Activated T-helper 17 cell treated with anti-CD3 and anti-CD28 coated beads, Interleukin-2, amount 50 U/mL, for 72 hours (primary cell): ENCODE results near the gene PARD3B. TPM values are rescaled to one million over a fixed set of nuclear protein-coding genes. Genes with fewer than 3 reads are reported as not detected.
"Not testable (repeated sequence)": the region's sequence is repeated elsewhere in the genome, so short reads cannot be mapped to it uniquely, and the experiment has no call there.

Source experiments
- ATAC-seq: fragments of 150-1000 bp; cut with Tn5 transposase; replicated peaks from 2 replicates; pipeline ENCODE4 v1.10.0; 2021; ENCODE audit warnings: mild to moderate bottlenecking, moderate library complexity
- H3K27ac Mint-ChIP-seq: one replicate; pipeline ENCODE4 v1.8.0; 2022; ENCODE audit warnings: mixed read lengths
- H3K27me3 Mint-ChIP-seq: one replicate; pipeline ENCODE4 v1.8.0; 2022; ENCODE audit warnings: mixed read lengths
- H3K36me3 Mint-ChIP-seq: one replicate; pipeline ENCODE4 v1.8.0; 2022; ENCODE audit warnings: low read depth, mild to moderate bottlenecking, mixed read lengths
- H3K4me1 Mint-ChIP-seq: one replicate; pipeline ENCODE4 v1.8.0; 2022; ENCODE audit warnings: mixed read lengths
- H3K4me3 Mint-ChIP-seq: one replicate; pipeline ENCODE4 v1.8.0; 2022; ENCODE audit warnings: mild to moderate bottlenecking, mixed read lengths
- H3K9me3 Mint-ChIP-seq: one replicate; pipeline ENCODE4 v1.8.0; 2022; ENCODE audit warnings: mixed read lengths
- total RNA-seq, 2 donors: library from RNA; stranded (reverse); gene quantifications; one replicate each; pipeline ENCODE4 v1.2.3, GENCODE V29; 2022

The PARD3B gene
- total RNA-seq, 2 donors from 2014 or later: 0.29 to 1.5 TPM

- no peaks in the 10 kb centered on the region for H3K9me3 Mint-ChIP-seq
- ATAC-seq: no peak
- H3K36me3 Mint-ChIP-seq: no peaks in the 10 kb centered on the region
- H3K27ac Mint-ChIP-seq: no peak overlapping the region
- peaks cover 3% of the 10 kb centered on the region for H3K27me3 Mint-ChIP-seq
- no peaks in the 10 kb centered on the region for H3K4me1 Mint-ChIP-seq
- H3K4me3 Mint-ChIP-seq: no peak overlapping the region
Observed at GRCh38 chr2:205198140-205198525, 652.9 kb downstream of the PARD3B start.

GRCh38 chr2:205199165-205199850 is 654.0 kb downstream of the PARD3B start:
- no peaks in the 10 kb centered on the region for H3K4me1 Mint-ChIP-seq
- peaks cover 3% of the 10 kb centered on the region for H3K27me3 Mint-ChIP-seq
- H3K36me3 Mint-ChIP-seq: no peaks in the 10 kb centered on the region
- no peaks in the 10 kb centered on the region for H3K9me3 Mint-ChIP-seq
- H3K4me3 Mint-ChIP-seq: no peak overlapping the region
- ATAC-seq: no peak
- H3K27ac Mint-ChIP-seq: no peak overlapping the region

DNA sequence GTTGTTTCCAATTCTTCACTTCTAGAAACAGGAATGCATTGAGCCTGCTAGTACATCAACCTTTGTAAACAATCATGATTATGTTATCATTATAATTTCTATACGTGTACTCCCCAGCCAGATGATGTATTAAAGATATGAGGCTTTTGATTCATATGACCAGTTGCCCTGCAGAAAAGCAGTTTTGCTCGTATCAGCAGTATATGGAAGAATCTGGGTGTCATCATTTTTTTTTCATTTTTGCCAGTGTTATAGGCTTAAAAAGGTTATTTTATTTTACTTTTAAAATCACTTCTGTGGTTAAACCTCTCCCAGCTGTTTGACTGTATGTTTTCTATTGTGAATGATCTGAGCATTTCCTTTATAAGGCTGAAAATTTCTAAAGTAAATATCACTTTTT is 665.2 kb downstream of the PARD3B start:
- Mint-ChIP-seq H3K36me3 (no peaks in the 10 kb centered on the region), H3K4me3 (no peak overlapping the region)
- ATAC-seq: no peak

DNA sequence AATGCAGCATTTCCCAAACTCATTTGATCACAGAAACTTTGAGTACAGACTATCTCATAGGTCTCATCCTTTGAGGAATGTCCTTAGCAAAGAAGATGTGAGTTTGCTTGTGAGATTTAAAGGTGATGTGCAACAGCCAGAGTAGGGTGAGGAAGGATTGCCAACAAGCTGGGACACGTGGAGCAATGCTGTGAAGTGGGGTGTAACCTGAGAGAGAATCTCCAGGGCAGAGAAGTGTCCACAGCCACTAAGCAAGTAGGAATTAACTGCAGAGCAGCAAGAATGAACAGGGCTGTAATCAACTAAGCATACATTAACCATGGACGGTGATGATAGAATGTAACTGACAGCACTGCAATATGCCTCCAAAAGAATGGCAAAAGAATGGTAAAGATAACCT is 667.1 kb downstream of the PARD3B start:
- Mint-ChIP-seq H3K27me3 (no peaks in the 10 kb centered on the region), H3K4me3 (no peak overlapping the region), H3K36me3 (no peaks in the 10 kb centered on the region), H3K9me3 (no peaks in the 10 kb centered on the region), H3K4me1 (no peaks in the 10 kb centered on the region), H3K27ac (no peak overlapping the region)
- ATAC-seq: no peak

More for the DNA sequence above, 665.2 kb downstream of the PARD3B start:
- Mint-ChIP-seq H3K27ac (no peak overlapping the region), H3K4me1 (no peaks in the 10 kb centered on the region), H3K9me3 (no peaks in the 10 kb centered on the region), H3K27me3 (no peaks in the 10 kb centered on the region)

GRCh38 chr2:205216092-205216491 is 670.8 kb downstream of the PARD3B start:
- Mint-ChIP-seq H3K4me1 (no peaks in the 10 kb centered on the region), H3K27ac (no peak overlapping the region), H3K4me3 (no peak overlapping the region), H3K27me3 (no peaks in the 10 kb centered on the region), H3K9me3 (no peaks in the 10 kb centered on the region), H3K36me3 (no peaks in the 10 kb centered on the region)
- ATAC-seq: no peak

DNA sequence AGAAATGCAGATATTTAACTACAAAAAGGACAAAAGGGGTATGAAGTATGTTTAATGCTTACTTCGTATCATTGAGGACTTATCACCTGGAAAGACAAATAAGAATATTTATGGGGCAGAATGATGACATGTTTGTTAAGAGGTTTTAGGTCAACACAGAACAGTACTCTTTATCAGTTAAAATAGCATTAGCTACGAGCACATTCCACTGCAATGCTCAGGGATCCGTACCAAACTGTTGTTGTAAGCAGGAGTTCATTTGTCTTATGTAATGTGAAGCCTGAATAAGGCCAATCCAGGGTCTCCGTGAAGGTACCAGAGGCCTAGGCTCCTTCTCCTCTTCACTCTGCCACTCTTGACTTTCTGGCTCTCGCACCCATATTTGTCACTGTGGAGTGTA is 671.3 kb downstream of the PARD3B start:
- H3K4me3 Mint-ChIP-seq: no peak overlapping the region
- no peak for ATAC-seq
- no peak overlapping the region for H3K27ac Mint-ChIP-seq
- no peaks in the 10 kb centered on the region for H3K36me3 Mint-ChIP-seq
- H3K4me1 Mint-ChIP-seq: no peaks in the 10 kb centered on the region
- no peaks in the 10 kb centered on the region for H3K9me3 Mint-ChIP-seq
- no peaks in the 10 kb centered on the region for H3K27me3 Mint-ChIP-seq

GRCh38 chr2:205217004-205217403 is 671.7 kb downstream of the PARD3B start:
- H3K4me1 Mint-ChIP-seq: no peaks in the 10 kb centered on the region
- H3K27me3 Mint-ChIP-seq: no peaks in the 10 kb centered on the region
- no peak for ATAC-seq
- H3K9me3 Mint-ChIP-seq: no peaks in the 10 kb centered on the region
- no peaks in the 10 kb centered on the region for H3K36me3 Mint-ChIP-seq
- no peak overlapping the region for H3K4me3 Mint-ChIP-seq
- H3K27ac Mint-ChIP-seq: no peak overlapping the region

- no peak for ATAC-seq
- Mint-ChIP-seq H3K36me3 (no peaks in the 10 kb centered on the region), H3K27ac (no peak overlapping the region), H3K27me3 (no peaks in the 10 kb centered on the region), H3K4me3 (no peak overlapping the region), H3K4me1 (no peaks in the 10 kb centered on the region), H3K9me3 (no peaks in the 10 kb centered on the region)
Observed at GRCh38 chr2:205218056-205218455, 672.8 kb downstream of the PARD3B start.

- not testable (repeated sequence) for H3K27me3 Mint-ChIP-seq, H3K9me3 Mint-ChIP-seq, H3K27ac Mint-ChIP-seq, H3K36me3 Mint-ChIP-seq, H3K4me3 Mint-ChIP-seq, H3K4me1 Mint-ChIP-seq, ATAC-seq
Observed at GRCh38 chr2:205218816-205219215, 673.5 kb downstream of the PARD3B start.

GRCh38 chr2:205220559-205220958 is 675.3 kb downstream of the PARD3B start:
- Mint-ChIP-seq H3K27me3 (no peaks in the 10 kb centered on the region), H3K27ac (no peak overlapping the region), H3K4me1 (no peaks in the 10 kb centered on the region), H3K4me3 (no peak overlapping the region), H3K36me3 (no peaks in the 10 kb centered on the region), H3K9me3 (no peaks in the 10 kb centered on the region)
- ATAC-seq: no peak

- Mint-ChIP-seq H3K9me3 (peaks cover 4% of the 10 kb centered on the region), H3K36me3 (no peaks in the 10 kb centered on the region), H3K27ac (no peak overlapping the region), H3K27me3 (peaks cover 7% of the 10 kb centered on the region), H3K4me1 (peaks cover 3% of the 10 kb centered on the region), H3K4me3 (no peak overlapping the region)
- ATAC-seq: no peak
Observed at GRCh38 chr2:205232086-205232485, 686.8 kb downstream of the PARD3B start.

DNA sequence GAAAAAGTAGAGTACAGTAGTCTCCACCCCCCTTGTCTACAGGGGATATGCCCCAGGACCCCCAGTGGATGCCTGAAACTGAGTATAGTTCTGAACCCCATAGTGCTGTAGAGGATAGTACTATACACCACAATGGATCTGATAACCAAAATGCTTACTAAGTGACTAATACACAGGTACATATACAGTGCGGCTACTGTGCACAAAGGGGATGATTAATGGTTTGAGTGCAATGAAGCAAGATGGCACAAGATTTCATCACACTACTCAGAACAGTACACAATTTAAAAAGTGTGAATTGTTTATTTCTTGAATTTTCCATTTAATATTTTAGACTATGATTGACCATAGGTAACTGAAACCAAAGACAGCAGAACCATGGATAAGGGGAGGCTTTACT is 690.2 kb downstream of the PARD3B start:
- no peak for ATAC-seq

GRCh38 chr2:205237524-205237923 is 692.2 kb downstream of the PARD3B start:
- no peak overlapping the region for H3K4me3 Mint-ChIP-seq
- ATAC-seq: no peak
- no peaks in the 10 kb centered on the region for H3K36me3 Mint-ChIP-seq
- no peaks in the 10 kb centered on the region for H3K27me3 Mint-ChIP-seq
- H3K27ac Mint-ChIP-seq: no peak overlapping the region
- H3K9me3 Mint-ChIP-seq: no peaks in the 10 kb centered on the region
- H3K4me1 Mint-ChIP-seq: peaks cover 3% of the 10 kb centered on the region

More for the DNA sequence above, 690.2 kb downstream of the PARD3B start:
- Mint-ChIP-seq H3K27me3 (peaks cover 7% of the 10 kb centered on the region), H3K27ac (no peak overlapping the region), H3K4me1 (peaks cover 3% of the 10 kb centered on the region), H3K9me3 (peaks cover 4% of the 10 kb centered on the region), H3K36me3 (no peaks in the 10 kb centered on the region), H3K4me3 (no peak overlapping the region)

DNA sequence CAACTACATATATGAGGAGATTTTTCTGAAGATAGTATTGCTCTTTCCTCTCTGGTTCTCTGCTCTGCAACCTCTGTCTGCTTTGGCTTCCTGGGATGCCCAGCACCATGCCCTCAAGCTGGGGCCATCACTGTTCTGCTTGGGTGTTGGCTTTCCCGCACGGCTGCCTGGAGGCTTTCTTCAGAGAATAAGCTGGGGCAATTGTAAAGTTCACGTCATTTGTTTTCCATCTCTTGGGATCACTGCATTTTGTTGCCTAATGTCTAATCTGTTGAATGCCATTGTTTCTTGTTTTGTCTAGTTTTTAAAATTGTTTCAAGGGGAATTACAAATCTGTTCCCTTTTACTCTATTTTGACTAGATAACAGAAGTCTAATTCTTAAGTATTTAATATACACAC is 699.7 kb downstream of the PARD3B start:
- H3K27me3 Mint-ChIP-seq: no peaks in the 10 kb centered on the region
- H3K27ac Mint-ChIP-seq: no peak overlapping the region
- no peaks in the 10 kb centered on the region for H3K36me3 Mint-ChIP-seq
- H3K4me3 Mint-ChIP-seq: no peak overlapping the region
- H3K9me3 Mint-ChIP-seq: no peaks in the 10 kb centered on the region
- no peak for ATAC-seq
- H3K4me1 Mint-ChIP-seq: no peaks in the 10 kb centered on the region

DNA sequence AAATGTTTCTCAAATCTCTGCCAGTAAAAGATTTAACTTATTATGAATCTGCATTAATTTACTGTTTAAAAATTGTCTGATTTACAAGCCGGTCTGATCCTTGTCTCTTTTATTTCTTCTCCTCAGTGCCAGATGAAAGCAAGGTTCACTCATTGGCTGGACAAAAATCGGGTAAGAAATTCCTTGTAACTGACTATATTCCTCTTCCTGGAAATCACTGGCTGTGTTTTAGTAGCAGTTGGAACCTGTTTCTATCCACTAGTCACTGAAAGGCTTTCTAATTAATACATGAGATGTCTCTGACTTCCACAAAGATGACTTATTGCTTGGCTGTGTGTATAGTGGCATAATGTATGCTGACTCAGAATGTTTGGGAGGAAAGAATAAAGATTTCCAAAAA is 700.4 kb downstream of the PARD3B start:
- Mint-ChIP-seq H3K27me3 (no peaks in the 10 kb centered on the region), H3K4me1 (no peaks in the 10 kb centered on the region), H3K27ac (no peak overlapping the region), H3K4me3 (no peak overlapping the region), H3K36me3 (no peaks in the 10 kb centered on the region), H3K9me3 (no peaks in the 10 kb centered on the region)
- ATAC-seq: no peak

GRCh38 chr2:205259121-205259520 is 713.8 kb downstream of the PARD3B start:
- Mint-ChIP-seq H3K27ac (no peak overlapping the region), H3K9me3 (no peaks in the 10 kb centered on the region), H3K4me1 (no peaks in the 10 kb centered on the region), H3K27me3 (peaks cover 3% of the 10 kb centered on the region), H3K4me3 (no peak overlapping the region), H3K36me3 (no peaks in the 10 kb centered on the region)
- ATAC-seq: no peak
